A549 (cell line): ENCODE data around the gene KLHL29. TPM values are rescaled to one million over a fixed set of nuclear protein-coding genes. Genes with fewer than 3 reads are reported as not detected.
A peak's percentile ranks its signal among the peaks of the same experiment; 100 is the strongest.

Source experiments
- ATAC-seq, 2 experiments: fragments of 200-7000 bp in 1 of 2; fragments of >200 bp in 1 of 2; cut with Nextera tagmentation in 1 of 2; cut with Tn5 transposase in 1 of 2; 3 replicates each; pipeline versions ENCODE4 v1.8.0 to v1.9.1; 2018 to 2020; ENCODE audit warnings: mild to moderate bottlenecking in 1 of 2, moderate library complexity in 1 of 2
- CTCF ChIA-PET: fragments of 300-600 bp; sonication (Branson Sonifier 250); formaldehyde crosslinking; extraction: SDS; loops from one replicate; lab custom pipeline; 2021; ENCODE audit warnings: antibody characterized with exemption, inconsistent platforms; lab: Yijun Ruan, JAX
- POLR2A ChIA-PET: fragments of 350-600 bp; formaldehyde crosslinking; extraction: SDS; loops from one replicate; lab custom pipeline; 2021; ENCODE audit warnings: antibody characterized with exemption, inconsistent platforms; lab: Yijun Ruan, JAX
- DNase-seq, 2 experiments: peaks; one replicate each; pipeline versions ENCODE4 v3.0.0 to v3.0.0-alpha.2; 2011 to 2016; ENCODE audit warnings: low read depth in 1 of 2, low spot score in 1 of 2
- FAIRE-seq: peaks from 2 replicates; lab custom pipeline; 2011; peaks lifted over from hg19 to GRCh38; lab: Jason Lieb, UNC
- H3K27ac ChIP-seq, 2 experiments: fragments of >200 bp; sonication (Bioruptor Twin); formaldehyde crosslinking; 3 replicates each; pipeline ENCODE4 v1.5.1; 2016 to 2017
- H3K4me1 ChIP-seq: fragments of >200 bp; sonication (Bioruptor Twin); formaldehyde crosslinking; 3 replicates; pipeline ENCODE4 v1.6.1; 2016
- H3K4me2 ChIP-seq: fragments of >200 bp; sonication (Bioruptor Twin); formaldehyde crosslinking; 3 replicates; pipeline ENCODE4 v1.6.1; 2016
- H3K4me3 ChIP-seq: fragments of >200 bp; sonication (Bioruptor Twin); formaldehyde crosslinking; 3 replicates; pipeline ENCODE4 v1.5.1; 2016
- H3K9me3 ChIP-seq: fragments of >200 bp; sonication (Bioruptor Twin); formaldehyde crosslinking; 3 replicates; pipeline ENCODE4 v1.6.1; 2016
- CHD2 ChIP-seq: fragments of 150-350 bp; IDR thresholded peaks from 2 replicates; pipeline ENCODE4 v1.6.1; 2014; ENCODE audit warnings: low read length; ENCODE audit not compliant: partially characterized antibody
- CHD4 ChIP-seq: fragments of 200-600 bp; sonication (generic); IDR thresholded peaks from 2 replicates; pipeline ENCODE4 v1.6.1; 2016; ENCODE audit warnings: antibody characterized with exemption, mild to moderate bottlenecking, borderline replicate concordance
- EHF ChIP-seq: fragments of 250-450 bp; sonication (Bioruptor Pico); IDR thresholded peaks from 2 replicates; pipeline ENCODE4 v1.5.0; 2020; ENCODE audit warnings: mild to moderate bottlenecking
- ESRRA ChIP-seq: fragments of 150-350 bp; IDR thresholded peaks from 2 replicates; pipeline ENCODE4 v1.6.1; 2014; ENCODE audit warnings: mild to moderate bottlenecking, low read length, borderline replicate concordance
- JUN ChIP-seq, 2 experiments: fragments of >200 bp; sonication (Bioruptor Twin); formaldehyde crosslinking; IDR thresholded peaks; 2 replicates in 1 of 2; 3 replicates in 1 of 2; pipeline ENCODE4 v1.6.1; 2016 to 2017
- JUNB ChIP-seq: fragments of >200 bp; sonication (Bioruptor Twin); formaldehyde crosslinking; IDR thresholded peaks from 2 replicates; pipeline ENCODE4 v1.6.1; 2016
- MAFK ChIP-seq: fragments of 450-650 bp; IDR thresholded peaks from 2 replicates; pipeline ENCODE4 v1.6.1; 2014; ENCODE audit not compliant: partially characterized antibody
- POLR2A ChIP-seq: IDR thresholded peaks from 2 replicates; pipeline ENCODE4 v1.6.1; 2012; ENCODE audit warnings: mild to moderate bottlenecking, low read length
- POLR2AphosphoS2 ChIP-seq: conservative IDR thresholded peaks from 2 replicates; pipeline ENCODE4 v1.6.1; 2012; ENCODE audit warnings: low read length, improper control_type of control experiment, inconsistent platforms
- RFX5 ChIP-seq: fragments of 450-650 bp; IDR thresholded peaks from 2 replicates; pipeline ENCODE4 v1.7.1; 2014; ENCODE audit warnings: antibody characterized with exemption, mild to moderate bottlenecking, moderate library complexity
- RNF2 ChIP-seq: fragments of 200-600 bp; sonication (generic); IDR thresholded peaks from 2 replicates; pipeline ENCODE4 v1.6.1; 2016; ENCODE audit warnings: low read depth, mild to moderate bottlenecking, antibody characterized with exemption, moderate library complexity, borderline replicate concordance
- SMC3 ChIP-seq: fragments of >200 bp; sonication (Bioruptor Twin); formaldehyde crosslinking; IDR thresholded peaks from 3 replicates; pipeline ENCODE4 v1.6.1; 2018; ENCODE audit warnings: inconsistent platforms
- TFCP2L1 ChIP-seq: fragments of 250-450 bp; sonication (Bioruptor Pico); IDR thresholded peaks from 2 replicates; pipeline ENCODE4 v1.5.0; 2021; ENCODE audit warnings: mild to moderate bottlenecking
- ZSCAN20 ChIP-seq: fragments of 250-450 bp; sonication (Bioruptor Pico); IDR thresholded peaks from 2 replicates; pipeline ENCODE4 v1.8.0; 2022; ENCODE audit warnings: mild to moderate bottlenecking, moderate library complexity
- WGBS: methylation state at CpG from one replicate; pipeline ENCODE4 v1.1.6; 2017; ENCODE audit errors: missing lambda C conversion rate; 5-methylcytosine and 5-hydroxymethylcytosine counted together
- polyA plus RNA-seq, 4 experiments: library from polyadenylated mRNA; depleted of rRNA in 3 of 4; stranded (reverse); fragments of >200 nt; fragmentation: RNase III in 1 of 4; extraction: RNeasy Plus Mini Kit Qiagen cat#74134 plus additional on column Dnase treatment in 1 of 4; gene quantifications; 2 replicates in 3 of 4; 3 replicates in 1 of 4; pipeline ENCODE4 v1.2.3, GENCODE V29; 2011 to 2017
- TF ChIP-seq, protein P1 (sequence below): fragments of >200 bp; sonication (Bioruptor Twin); formaldehyde crosslinking; IDR thresholded peaks from 3 replicates; pipeline ENCODE4 v1.5.1; 2016
- TF ChIP-seq, protein P2 (sequence below): fragments of 200-600 bp; sonication (generic); IDR thresholded peaks from 2 replicates; pipeline ENCODE4 v1.6.1; 2016; ENCODE audit warnings: antibody characterized with exemption, mild to moderate bottlenecking, moderate library complexity

KLHL29 gene
- polyA plus RNA-seq, 2 of the 4 experiments (the other 2 are of a cell fraction): 1.3 to 2.5 TPM

DNA sequence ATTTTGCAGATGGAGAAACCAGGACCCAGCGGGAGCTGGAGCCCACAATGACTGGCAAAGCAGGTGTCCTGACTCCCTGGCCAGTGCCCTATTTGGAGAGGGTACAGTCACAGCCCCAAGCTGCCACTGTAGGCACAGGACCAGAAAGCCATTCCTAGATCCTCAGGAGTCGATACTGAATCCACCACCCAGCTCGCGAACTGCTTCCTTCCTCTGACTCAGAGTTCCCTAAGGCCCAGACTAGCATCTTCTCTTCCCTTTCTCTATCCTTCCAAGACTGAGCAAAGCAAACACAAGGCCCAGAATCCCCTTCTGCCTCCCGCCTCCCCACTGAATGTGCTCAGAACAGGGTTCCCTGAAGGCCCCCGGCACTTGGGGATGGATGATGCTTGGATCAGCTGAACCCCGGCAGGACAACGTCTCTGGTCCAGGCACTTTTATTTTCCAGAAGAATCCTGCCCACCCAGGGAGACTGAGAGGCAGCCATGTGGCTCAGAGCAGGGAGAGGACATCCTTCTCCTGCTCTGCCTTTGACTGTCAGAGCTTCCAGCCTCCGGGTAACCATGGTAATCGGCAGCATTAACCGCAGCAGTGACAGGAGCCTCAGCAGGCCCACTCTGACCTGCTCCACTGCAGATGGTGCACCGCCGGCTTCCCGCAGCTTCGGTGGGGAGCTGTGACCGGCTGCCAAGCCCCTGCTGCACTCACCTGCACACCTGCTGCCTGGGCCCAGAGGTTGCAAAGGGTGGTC is 34.8 kb upstream of the KLHL29 start:
- no peak for FAIRE-seq
- no peaks in the 10 kb centered on the region for H3K4me1 ChIP-seq
- H3K4me3 ChIP-seq: no peak overlapping the region
- H3K4me2 ChIP-seq: no peak overlapping the region
- no peak for ATAC-seq
- 79% methylated on average over 14 of the region's 16 CpGs for WGBS
- H3K27ac ChIP-seq: no peak overlapping the region
- H3K9me3 ChIP-seq: 0 out of 3 replicates have a peak, but pooled peaks cover 5% of the 10 kb centered on the region
- ChIA-PET CTCF (interaction anchor here (0.5 to 2.5 kb wide), 14 partner anchors 8 to 446 kb away, joined by 3 to 16 read pairs (median 3); no protein-coding TSS in a partner anchor), POLR2A (no interaction called here)
- DNase-seq: no peak
- TF ChIP-seq RFX5 (no peak), SMC3 (no peak), JUNB (no peak), MAFK (no peak), RNF2 (no peak), CHD2 (no peak), POLR2AphosphoS2 (no peak), ZSCAN20 (CRISPR knock-in tag) (no peak), CHD4 (no peak), ESRRA (no peak), EHF (CRISPR knock-in tag) (no peak), TFCP2L1 (CRISPR knock-in tag) (no peak), JUN (IDR thresholded peaks at IDR 0.05) (no peak), POLR2A (no peak)
- TF ChIP-seq, protein P1, sequence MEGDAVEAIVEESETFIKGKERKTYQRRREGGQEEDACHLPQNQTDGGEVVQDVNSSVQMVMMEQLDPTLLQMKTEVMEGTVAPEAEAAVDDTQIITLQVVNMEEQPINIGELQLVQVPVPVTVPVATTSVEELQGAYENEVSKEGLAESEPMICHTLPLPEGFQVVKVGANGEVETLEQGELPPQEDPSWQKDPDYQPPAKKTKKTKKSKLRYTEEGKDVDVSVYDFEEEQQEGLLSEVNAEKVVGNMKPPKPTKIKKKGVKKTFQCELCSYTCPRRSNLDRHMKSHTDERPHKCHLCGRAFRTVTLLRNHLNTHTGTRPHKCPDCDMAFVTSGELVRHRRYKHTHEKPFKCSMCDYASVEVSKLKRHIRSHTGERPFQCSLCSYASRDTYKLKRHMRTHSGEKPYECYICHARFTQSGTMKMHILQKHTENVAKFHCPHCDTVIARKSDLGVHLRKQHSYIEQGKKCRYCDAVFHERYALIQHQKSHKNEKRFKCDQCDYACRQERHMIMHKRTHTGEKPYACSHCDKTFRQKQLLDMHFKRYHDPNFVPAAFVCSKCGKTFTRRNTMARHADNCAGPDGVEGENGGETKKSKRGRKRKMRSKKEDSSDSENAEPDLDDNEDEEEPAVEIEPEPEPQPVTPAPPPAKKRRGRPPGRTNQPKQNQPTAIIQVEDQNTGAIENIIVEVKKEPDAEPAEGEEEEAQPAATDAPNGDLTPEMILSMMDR: no peak
- TF ChIP-seq, protein P2, sequence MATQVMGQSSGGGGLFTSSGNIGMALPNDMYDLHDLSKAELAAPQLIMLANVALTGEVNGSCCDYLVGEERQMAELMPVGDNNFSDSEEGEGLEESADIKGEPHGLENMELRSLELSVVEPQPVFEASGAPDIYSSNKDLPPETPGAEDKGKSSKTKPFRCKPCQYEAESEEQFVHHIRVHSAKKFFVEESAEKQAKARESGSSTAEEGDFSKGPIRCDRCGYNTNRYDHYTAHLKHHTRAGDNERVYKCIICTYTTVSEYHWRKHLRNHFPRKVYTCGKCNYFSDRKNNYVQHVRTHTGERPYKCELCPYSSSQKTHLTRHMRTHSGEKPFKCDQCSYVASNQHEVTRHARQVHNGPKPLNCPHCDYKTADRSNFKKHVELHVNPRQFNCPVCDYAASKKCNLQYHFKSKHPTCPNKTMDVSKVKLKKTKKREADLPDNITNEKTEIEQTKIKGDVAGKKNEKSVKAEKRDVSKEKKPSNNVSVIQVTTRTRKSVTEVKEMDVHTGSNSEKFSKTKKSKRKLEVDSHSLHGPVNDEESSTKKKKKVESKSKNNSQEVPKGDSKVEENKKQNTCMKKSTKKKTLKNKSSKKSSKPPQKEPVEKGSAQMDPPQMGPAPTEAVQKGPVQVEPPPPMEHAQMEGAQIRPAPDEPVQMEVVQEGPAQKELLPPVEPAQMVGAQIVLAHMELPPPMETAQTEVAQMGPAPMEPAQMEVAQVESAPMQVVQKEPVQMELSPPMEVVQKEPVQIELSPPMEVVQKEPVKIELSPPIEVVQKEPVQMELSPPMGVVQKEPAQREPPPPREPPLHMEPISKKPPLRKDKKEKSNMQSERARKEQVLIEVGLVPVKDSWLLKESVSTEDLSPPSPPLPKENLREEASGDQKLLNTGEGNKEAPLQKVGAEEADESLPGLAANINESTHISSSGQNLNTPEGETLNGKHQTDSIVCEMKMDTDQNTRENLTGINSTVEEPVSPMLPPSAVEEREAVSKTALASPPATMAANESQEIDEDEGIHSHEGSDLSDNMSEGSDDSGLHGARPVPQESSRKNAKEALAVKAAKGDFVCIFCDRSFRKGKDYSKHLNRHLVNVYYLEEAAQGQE: no peak

DNA sequence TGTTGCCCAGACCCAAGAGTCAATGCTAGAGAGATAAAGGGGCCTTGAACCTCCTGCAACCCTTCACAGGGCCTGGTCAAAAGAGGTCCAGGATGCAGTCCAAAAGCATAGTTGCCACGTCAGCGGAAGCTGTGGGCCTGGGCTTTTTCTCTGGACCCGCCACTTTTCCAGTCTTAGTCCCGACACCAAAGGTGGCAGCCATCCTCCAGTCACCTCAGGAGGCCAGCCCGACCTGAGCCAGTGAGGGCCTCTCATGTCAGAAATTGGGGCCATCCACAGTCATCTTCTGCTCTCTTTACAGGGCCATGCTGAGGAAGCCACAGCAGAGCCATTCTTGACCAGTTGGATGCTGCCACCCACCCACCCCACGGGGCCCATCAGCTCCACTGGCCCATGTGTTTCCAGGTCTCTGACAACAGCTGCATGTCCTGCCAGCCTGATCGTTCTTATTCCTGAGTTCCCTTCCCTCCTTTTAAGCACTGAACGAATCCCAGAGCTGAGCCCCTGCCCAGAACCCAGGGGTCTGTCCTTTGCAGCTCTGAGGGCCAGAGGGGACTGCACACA is 34.1 kb upstream of the KLHL29 start:
- Histone ChIP-seq H3K4me2 (no peak overlapping the region; the same call in 2 of the 3 replicates), H3K4me1 (no peaks in the 10 kb centered on the region), H3K9me3 (no peaks in the 10 kb centered on the region), H3K4me3 (no peak overlapping the region), H3K27ac (no peak overlapping the region)
- DNase-seq (no peak), FAIRE-seq (no peak), ATAC-seq (peak in 1 of 2 experiments; percentile 8; a peak in 4 of 6 replicates)
- TF ChIP-seq MAFK (peak; percentile 6), JUNB (no peak)
- ChIA-PET POLR2A (no interaction called here), CTCF (interaction anchor here (0.5 to 2.5 kb wide), 26 partner anchors 8 to 782 kb away, joined by 3 to 16 read pairs (median 3); no protein-coding TSS in a partner anchor)
- WGBS: 77% methylated on average over 8 of the region's 8 CpGs
